GM15510 (cell line): Measurements from ENCODE around the gene C8G.

ENCODE experiments used
- POLR2A ChIP-seq: IDR thresholded peaks from 3 replicates; pipeline ENCODE4 v1.6.1; 2011; ENCODE audit warnings: borderline replicate concordance; ENCODE audit not compliant: insufficient read length; ENCODE audit errors: extremely low read depth

Gene C8G

DNA sequence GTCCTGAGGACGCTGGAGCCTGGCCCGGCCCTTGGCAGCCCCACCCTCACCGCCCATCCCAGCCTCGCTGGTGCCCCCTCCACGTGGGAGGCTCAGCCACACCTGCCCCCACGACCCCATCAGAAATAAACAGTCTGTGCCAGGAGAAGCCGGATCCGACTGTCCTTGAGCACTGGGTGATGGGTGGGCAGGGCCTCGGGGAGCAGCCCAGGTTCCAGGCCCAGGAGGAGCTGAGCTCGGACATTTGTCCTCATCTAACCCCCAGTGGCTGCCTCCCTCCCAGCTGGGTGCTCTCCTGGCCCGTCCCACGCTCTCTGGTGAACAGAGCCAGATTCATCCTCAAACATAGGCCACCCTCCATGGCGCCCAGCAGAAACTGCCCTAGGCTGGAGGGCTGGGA is 27.7 kb downstream of the C8G start:
- TF ChIP-seq POLR2A = no peak

DNA sequence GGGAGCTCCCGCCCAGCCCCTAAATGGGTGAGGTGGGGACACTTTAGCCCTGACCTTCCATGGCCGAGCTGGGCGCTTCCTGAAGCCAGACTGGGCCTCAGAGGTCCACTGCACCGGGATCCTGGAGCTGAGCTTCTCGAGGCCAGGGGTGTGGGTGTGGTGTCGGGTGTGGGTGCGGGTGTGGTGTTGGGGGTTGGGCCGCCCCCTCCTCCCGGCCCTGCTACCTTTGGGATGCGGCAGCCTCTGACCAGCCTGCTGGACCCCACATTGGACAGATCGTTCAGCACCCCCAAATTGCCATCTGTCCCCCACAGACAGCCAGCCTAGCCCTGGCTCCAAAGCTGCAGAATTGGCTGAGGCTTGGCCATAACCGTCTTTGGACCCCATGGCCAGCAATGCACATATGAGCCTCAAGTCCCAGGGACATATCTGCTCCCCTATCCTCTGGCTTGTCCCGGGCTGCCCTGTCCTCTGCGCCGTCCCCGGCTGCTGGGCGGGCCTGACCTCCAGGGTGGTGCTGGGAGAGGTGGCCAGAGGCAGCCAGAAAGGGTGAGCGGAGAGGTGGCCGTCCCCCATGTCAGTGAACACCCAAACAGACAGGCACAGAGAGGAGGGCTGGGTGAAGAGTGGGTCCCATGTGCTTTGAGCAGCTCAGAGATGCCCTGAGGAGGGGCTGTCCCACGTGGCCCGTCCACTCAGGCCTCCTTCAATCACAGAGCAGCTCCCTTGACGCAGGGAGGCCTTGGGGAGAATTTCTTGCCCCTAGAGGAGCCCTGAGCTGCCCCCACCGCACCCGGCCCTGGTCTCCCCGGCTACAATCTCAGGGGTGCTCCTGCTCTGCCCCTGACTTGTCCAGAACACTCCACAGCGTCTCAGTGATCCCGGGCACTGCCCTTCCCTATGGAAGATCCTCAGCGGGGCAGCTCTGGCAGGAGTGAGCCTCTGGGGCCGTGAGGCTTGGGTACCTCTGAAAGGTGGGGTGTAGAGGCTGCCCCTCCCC is 28.9 kb downstream of the C8G start:
- no peak for TF ChIP-seq POLR2A

DNA sequence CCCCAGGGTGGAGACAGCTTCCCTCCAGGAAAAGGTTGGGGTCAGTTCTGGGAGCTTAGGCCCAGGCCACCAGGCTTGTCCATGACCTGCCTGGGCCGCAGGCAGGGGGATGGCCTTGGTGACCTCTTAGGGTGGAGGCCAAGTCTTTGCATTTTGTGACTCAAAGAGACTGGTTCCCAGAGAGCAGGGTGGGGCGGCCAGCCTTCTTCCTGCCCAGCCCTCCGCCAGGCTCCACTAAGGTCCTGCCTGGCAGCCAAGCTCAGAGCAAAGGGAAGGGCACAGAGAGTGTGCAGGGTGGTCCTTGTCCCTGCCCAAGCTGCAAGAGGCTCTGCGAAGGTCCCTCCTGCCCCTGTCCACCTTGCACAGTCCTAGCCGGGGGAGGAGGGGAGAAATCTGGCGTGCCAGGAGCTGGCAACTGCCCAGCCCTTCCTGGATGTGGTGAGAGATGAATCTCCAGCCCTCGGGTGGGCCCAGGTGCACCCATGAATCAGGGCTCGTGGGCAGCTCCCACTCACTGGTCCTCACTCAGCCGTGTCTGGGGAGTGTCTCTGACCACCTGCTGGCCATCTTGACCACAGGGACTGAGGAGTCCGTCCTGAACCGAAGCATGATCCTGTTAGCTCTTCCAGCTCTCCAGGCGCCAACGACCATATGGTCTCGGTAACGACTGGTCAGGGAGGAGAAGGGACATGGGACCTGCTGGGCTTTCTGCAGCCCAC is 29.9 kb downstream of the C8G start:
- TF ChIP-seq POLR2A = no peak

DNA sequence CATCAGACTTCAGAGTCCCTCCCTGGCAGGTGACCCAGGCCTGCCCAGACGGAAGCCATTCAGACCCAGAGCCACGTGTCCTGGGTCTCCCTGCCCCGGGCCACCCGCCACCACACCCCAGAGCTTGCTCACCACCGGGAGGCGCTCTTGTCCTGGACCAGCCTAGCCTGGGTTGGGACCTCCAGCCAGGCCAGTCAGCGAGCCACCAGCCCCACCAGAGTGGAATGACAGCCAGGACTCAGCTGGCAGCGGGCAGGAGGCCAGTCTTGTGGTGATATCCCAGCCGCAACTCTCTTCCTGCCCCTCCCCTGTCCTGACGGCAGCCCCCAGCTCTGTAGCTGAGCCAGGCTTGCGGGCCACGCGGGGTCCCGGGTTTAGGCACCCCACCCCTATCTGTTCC is 30.6 kb downstream of the C8G start:
- no peak for TF ChIP-seq POLR2A

DNA sequence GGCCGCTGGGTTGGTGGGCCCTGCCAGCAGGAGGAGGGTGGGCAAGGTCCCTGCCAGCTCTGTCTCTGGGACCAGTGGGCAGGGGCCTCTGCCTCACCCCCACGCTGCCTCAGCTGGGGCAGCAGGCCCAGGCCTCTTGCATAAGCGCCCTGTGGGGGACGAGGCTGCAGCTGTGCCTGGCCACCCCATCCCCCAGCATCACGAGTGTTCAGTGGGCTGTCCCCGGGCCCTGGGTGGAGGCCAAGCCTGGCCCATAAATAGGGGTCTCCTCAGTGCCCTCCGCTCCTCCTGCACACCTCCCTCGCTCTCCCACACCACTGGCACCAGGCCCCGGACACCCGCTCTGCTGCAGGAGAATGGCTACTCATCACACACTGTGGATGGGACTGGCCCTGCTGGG is 32.2 kb downstream of the C8G start, which contains the start of gene PTGDS:
Gene PTGDS (plus strand): TSS at position 282 of the 400 bp plus-strand sequence. CDS start 75 bp downstream, at position 357.
- TF ChIP-seq POLR2A = no peak

DNA sequence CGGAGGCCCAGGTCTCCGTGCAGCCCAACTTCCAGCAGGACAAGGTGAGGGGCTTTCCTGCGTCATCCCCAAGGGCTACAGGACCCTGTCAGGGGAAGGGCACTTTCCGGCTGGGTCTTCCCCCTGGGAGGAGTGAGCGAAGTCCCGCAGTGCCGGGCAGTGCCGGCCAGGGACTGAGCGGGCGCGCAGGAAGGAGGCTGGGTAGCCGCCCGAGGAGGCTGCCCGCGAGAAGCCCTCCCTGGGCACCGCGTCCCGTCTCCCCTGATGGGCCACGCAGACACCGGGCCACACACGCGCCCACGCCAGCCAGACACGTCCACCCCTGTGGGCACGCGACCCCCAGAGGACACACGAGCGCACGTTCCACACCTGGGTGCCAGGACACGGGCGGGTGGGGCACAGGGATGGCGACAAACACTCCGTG is 32.6 kb downstream of the C8G start:
- TF ChIP-seq POLR2A = no peak

DNA sequence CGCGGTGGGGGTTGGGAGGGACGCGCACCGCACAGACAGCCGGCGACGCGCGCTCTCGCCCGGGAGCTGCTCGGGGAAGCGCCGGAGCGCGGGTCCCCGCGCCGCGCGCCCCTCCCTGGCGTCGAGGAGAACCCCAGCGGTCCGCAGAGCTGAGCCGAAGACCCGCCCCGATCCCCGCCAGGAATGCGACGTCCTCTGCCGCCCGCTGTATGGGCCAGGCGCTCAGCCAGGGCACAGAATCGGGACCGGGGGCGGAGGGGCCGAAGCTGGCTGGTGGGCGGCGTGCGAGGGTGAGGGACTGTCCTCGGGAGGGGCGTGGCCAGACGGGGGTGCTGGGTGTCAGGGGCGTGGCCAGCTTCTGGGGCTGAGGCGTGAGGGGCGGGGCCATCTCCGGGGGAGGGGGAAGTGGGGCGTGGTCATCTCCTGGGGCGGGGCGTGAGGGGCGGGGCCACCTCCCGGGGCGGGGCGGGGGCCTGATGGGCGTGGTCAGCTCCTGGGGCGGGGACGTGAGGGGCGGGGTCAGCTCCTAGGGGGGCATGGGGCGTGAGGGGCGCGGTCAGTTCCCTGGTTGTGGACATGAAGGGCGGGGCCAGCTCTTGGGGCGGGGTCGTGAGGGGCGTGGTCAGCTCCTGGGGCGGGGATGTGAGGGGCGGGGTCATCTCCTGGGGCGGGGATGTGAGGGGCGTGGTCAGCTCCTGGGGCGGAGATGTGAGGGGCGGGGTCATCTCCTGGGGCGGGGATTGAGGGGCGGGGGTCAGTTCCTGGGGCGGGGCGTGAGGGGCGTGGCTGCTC is 33.2 kb downstream of the C8G start:
- TF ChIP-seq POLR2A = no peak

DNA sequence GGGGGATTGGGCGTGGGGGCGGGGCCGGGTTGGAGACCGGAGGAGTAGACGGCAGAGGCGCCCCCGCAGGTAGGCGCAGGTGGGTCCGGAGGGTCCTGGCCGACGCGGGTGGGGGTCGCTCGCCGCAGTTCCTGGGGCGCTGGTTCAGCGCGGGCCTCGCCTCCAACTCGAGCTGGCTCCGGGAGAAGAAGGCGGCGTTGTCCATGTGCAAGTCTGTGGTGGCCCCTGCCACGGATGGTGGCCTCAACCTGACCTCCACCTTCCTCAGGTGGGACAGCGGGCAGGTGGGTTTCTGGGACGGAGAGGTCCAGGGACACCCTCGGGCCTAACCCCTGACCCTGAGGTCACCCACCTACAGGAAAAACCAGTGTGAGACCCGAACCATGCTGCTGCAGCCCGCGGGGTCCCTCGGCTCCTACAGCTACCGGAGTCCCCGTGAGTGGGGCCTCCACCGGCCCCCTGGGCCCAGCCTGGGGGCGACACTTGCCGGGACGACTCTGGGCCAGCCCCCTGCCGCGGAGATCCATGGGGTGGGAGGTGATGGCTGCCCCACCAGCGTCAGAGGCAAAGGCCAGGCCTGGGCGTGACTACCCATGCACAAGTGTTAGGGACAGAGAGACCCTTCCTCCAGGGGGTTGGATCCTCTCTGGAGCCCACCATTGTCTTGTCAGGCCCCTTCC is 34.0 kb downstream of the C8G start:
- no peak for TF ChIP-seq POLR2A

DNA sequence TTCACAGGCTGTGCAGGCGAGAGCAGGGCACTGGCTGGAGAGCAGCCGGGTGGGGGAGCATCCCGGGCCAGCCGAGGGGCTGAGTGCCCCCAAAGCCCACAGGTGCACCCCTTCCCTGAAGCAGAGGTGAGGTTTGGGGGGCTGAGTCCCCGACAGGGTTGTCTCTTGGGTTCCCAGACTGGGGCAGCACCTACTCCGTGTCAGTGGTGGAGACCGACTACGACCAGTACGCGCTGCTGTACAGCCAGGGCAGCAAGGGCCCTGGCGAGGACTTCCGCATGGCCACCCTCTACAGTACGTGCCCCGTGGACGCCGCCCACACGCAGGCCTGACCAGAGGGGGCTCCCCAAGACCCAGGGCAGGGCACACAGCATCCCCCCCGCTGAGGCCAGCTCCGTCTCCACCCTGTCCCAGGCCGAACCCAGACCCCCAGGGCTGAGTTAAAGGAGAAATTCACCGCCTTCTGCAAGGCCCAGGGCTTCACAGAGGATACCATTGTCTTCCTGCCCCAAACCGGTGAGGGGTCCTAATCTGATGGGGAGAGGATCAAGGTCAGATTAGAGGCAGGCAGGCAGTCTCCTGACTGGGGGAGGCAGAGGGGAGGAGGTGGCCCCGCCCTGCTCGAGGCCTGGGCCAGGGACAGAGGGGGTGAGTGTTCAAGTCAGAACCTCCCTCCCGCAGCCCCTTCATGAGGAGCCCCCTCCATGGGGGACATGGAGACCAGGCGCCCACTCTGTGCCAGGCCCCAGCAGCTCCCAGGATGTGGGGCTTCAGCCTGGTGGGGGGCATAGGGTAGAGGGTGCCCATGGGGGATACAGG is 34.9 kb downstream of the C8G start:
- TF ChIP-seq POLR2A = no peak

DNA sequence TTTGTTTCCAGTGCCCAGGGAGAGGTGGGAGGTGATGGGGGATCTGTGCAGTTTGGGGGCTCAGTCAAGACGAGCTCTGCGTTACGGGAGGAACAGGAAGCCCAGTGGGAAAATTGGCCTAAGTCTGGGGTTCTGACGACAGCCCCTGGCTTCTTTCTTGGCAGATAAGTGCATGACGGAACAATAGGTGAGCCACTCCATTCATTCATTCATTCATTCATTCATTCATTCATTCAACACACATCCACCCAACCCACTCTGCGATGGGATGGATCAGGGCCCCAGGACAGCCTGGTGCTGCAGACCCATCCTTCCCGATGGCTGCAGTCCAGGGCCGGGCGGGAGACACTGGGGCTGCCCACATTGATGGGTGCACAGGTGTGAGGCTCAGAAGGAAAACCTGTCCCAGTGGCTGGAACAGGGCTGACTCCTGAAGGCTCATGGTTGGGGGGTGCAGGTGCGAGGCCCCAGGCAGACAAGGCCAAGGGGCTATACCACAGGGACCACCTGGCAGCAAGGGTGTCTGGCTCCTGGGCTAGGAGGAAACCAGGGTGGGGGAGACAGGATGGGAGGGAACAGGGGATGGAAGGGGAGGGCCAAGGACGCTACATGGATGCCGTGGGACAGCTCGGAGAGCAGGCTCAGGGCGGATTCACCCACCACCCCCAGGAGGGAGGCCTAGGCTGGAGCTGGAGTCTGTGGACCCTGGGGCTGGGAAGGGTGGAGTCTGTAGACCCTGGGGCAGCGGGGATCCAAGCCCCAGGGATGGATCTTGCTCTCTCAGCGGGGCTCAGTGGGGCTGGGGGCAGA is 35.8 kb downstream of the C8G start:
- TF ChIP-seq POLR2A = no peak

DNA sequence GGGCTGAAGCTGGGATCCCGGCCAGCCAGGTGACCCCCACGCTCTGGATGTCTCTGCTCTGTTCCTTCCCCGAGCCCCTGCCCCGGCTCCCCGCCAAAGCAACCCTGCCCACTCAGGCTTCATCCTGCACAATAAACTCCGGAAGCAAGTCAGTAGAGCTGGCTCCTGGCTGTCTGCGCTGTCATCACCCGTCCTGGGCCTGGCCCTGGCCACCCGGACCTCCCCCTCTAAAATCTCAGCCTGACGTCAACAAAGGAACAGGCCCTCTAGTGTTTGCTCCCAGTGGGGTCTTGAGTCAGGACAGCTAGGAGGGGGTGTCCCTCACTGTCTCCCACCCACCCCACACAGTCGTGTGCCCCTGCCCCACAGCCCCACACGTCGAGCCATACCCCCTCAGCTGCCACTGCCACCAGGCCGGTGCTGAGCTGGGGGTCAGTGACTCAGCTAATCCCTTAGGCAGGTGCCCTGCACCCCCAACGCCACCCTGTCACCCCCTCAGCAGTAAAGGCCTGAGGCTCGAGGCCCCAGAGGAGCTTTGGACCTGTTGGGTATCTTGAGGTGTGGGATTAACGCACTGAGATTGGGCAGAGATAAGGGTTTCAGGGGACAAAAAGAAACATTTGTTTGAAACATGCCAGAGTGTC is 36.7 kb downstream of the C8G start:
- TF ChIP-seq POLR2A = no peak

DNA sequence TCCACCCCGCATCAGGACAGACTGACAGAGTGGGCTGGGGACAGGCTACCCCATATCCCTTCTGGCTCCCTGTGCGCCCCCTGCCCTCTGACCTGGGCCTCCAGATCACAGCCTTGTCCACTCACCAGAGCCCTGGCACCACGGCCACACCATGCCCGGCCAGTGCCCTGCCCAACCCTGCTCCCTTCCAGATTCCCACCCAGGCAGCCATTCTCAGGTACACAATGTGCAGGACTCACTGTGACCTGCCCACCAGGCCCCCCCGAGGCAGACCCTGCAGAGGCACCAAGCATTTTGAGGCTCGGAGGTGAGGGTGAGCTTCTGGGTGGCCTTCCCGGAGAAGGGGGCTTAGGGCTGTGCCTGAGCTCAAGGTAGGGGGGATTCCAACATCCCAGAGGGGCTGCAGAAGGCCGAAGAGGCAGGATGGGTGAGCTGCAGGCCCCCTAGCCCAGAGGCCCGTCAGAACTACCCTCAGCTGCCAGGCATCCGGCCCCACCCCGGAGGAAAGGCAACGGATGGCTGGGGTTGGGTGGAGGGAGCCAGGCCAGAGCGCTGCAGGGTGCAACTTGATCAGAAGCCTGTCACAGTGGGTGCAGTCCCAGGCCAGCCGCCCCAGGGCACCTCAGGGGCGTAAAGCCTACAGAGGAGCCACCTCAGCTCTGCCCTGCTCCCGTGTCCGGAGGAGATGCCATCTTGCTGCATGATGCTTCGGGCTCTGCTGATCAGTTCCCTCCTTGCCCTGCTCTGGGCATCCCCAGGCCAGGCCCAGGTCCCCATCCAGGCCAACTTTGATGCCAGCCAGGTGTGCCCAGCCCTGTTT is 37.4 kb downstream of the C8G start, which contains the start of gene LCNL1:
Gene LCNL1 (plus strand): TSS at position 762 of the 820 bp plus-strand sequence. CDS start 594 bp downstream, outside the sequence.
- no peak for TF ChIP-seq POLR2A

DNA sequence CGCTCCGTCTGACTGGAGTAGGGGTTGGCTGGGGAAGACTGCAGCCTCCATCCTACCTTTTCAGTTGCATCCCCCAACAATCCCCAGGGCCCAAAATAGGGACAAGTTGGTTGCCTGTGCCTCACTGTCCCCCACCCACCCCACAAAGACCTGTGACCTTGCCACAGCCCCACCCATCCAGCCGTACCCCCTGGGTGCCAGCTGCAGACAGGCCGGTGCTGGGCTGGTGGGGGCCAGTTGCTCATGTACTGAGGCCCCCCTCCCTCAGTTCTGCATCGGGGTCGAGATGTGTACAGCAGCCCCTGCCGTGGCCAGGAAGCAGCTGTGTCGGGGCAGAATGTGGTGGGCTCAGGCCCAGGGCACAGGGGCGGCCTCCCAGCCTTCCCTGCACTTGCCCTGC is 38.1 kb downstream of the C8G start:
- no peak for TF ChIP-seq POLR2A
